Gastrocnemius medialis (tissue), 4 donors: ENCODE data around the gene HIRIP3. TPM values are rescaled to one million over a fixed set of nuclear protein-coding genes. Genes with fewer than 3 reads are reported as not detected.

Experiments used
- ATAC-seq, 2 donors: fragments of 150-250 bp; one replicate each; pipeline ENCODE4 v1.9.1; 2016
- DNase-seq, 2 donors: peaks; one replicate each; pipeline ENCODE4 v3.0.0-alpha.2; 2019
- H3K27ac ChIP-seq, 4 donors: fragments of 200-600 bp; sonication (generic); 1 replicate in 1 of 4; 2 replicates in 3 of 4; pipeline ENCODE4 v1.5.1; 2016 to 2018; ENCODE audit warnings: mild to moderate bottlenecking in 2 of 4, moderate library complexity in 1 of 4
- H3K27me3 ChIP-seq, 3 donors: fragments of 200-600 bp; sonication (generic) in 2 of 3; 1 replicate in 1 of 3; 2 replicates in 2 of 3; pipeline versions ENCODE4 v1.5.1 to v1.6.0; 2016 to 2019; ENCODE audit warnings: mild to moderate bottlenecking in 1 of 3, moderate library complexity in 1 of 3
- H3K36me3 ChIP-seq, 2 donors: fragments of 200-600 bp; sonication (generic) in 1 of 2; one replicate each; pipeline ENCODE4 v1.5.1; 2017 to 2018
- H3K4me1 ChIP-seq, 2 donors: fragments of 200-600 bp; sonication (generic) in 1 of 2; one replicate each; pipeline ENCODE4 v1.5.1; 2016 to 2017; ENCODE audit warnings: mild to moderate bottlenecking in 2 of 2
- H3K4me3 ChIP-seq, 4 donors: fragments of 200-600 bp; sonication (generic) in 3 of 4; 1 replicate in 1 of 4; 2 replicates in 3 of 4; pipeline ENCODE4 v1.5.1; 2016 to 2019; ENCODE audit warnings: mild to moderate bottlenecking in 2 of 4
- H3K9me3 ChIP-seq, 3 donors: fragments of 200-600 bp; sonication (generic) in 2 of 3; 1 replicate in 1 of 3; 2 replicates in 2 of 3; pipeline ENCODE4 v1.5.1; 2016 to 2019
- POLR2A ChIP-seq, 2 donors: fragments of 450-650 bp; IDR thresholded peaks; one replicate each; pipeline ENCODE4 v1.6.1; 2017; ENCODE audit warnings: antibody characterized with exemption in 2 of 2, mild to moderate bottlenecking in 2 of 2, moderate library complexity in 2 of 2
- in situ Hi-C, 4 donors: fragments of 200-750 bp; cut with MboI; loops; one replicate each; pipeline versions ENCODE4 v1.15.0 to v1.8.0; 2017; ENCODE audit warnings: low sequenced_read_pairs in 4 of 4
- intact Hi-C: fragments of 100-400 bp; cut with DNase I; formaldehyde crosslinking; loops from one replicate; pipeline ENCODE4 v1.15.1; 2023; ENCODE audit warnings: low total_unique reads
- total RNA-seq, 4 donors: library from RNA; depleted of rRNA; stranded (reverse); fragments of >200 nt; gene quantifications; one replicate each; pipeline versions ENCODE4 v1.1.0 to v1.2.3, GENCODE V29; 2016
- TF ChIP-seq, protein P1 (sequence below), 5 experiments: fragments of 450-650 bp in 3 of 5; fragments of 200-600 bp in 2 of 5; sonication (generic) in 2 of 5; IDR thresholded peaks in 4 of 5; conservative IDR thresholded peaks in 1 of 5; 1 replicate in 4 of 5; 2 replicates in 1 of 5; pipeline ENCODE4 v1.5.1; 2016 to 2019; ENCODE audit warnings: antibody characterized with exemption in 5 of 5, mild to moderate bottlenecking in 3 of 5, moderate library complexity in 3 of 5

HIRIP3 gene
- total RNA-seq, 4 donors from 2014 or later, result 13.5 to 25.6 (median 17.2) TPM

DNA sequence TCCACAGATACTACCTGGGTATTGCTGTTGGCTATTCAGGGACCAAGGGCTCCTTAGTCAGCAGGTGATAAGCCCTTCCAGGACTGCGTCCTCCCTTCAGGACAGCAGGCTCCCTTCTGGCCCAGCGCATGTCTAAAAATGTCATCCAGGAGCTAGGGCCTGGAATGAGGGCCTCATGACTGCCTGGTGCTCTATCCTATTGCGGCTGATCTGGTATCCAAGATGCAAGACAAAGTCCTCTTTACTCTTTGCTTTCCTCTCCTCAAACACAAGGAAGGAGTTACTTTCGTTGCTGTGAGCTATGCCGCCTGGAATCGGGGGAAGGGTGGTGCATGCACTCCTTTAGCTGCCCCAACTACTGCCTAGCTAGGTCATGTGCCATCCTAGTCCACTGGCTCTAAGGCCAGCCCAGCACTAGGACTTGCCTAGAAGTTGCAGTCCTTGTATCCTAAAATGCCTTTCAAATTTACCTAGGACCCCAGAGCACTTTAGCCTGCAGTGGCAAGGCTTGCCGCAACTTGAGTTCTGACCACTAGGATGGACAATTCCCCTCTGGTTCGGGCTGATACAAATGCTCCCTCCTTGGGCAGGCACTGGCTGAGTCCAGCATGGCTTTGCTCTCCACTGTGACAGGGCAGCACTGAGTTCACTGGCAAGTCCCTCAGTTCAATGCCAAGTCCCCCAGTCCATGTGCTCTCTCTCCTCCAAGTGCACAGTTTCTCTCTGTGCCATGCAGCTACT lies 43.6 kb downstream of the HIRIP3 start:
- in situ Hi-C loops (no loop called here), intact Hi-C loops (no loop called here)

GRCh38 chr16:29950806-29951461 lies 44.5 kb downstream of the HIRIP3 start:
- no peaks in the 10 kb centered on the region for H3K9me3 ChIP-seq
- H3K27ac ChIP-seq, result no peak overlapping the region
- TF ChIP-seq, protein P1, sequence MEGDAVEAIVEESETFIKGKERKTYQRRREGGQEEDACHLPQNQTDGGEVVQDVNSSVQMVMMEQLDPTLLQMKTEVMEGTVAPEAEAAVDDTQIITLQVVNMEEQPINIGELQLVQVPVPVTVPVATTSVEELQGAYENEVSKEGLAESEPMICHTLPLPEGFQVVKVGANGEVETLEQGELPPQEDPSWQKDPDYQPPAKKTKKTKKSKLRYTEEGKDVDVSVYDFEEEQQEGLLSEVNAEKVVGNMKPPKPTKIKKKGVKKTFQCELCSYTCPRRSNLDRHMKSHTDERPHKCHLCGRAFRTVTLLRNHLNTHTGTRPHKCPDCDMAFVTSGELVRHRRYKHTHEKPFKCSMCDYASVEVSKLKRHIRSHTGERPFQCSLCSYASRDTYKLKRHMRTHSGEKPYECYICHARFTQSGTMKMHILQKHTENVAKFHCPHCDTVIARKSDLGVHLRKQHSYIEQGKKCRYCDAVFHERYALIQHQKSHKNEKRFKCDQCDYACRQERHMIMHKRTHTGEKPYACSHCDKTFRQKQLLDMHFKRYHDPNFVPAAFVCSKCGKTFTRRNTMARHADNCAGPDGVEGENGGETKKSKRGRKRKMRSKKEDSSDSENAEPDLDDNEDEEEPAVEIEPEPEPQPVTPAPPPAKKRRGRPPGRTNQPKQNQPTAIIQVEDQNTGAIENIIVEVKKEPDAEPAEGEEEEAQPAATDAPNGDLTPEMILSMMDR (IDR thresholded peaks at IDR 0.05 in 4 of 5, conservative IDR thresholded peaks at IDR 0.05 in 1 of 5), result no peak
- no peak for TF ChIP-seq POLR2A (IDR thresholded peaks at IDR 0.05)
- H3K36me3 ChIP-seq, result no peaks in the 10 kb centered on the region
- DNase-seq, result no peak
- ATAC-seq, result no peak
- H3K4me1 ChIP-seq, result no peaks in the 10 kb centered on the region
- intact Hi-C loops (no loop called here), in situ Hi-C loops (no loop called here)
- no peaks in the 10 kb centered on the region for H3K27me3 ChIP-seq
- H3K4me3 ChIP-seq, result no peak overlapping the region

More for the DNA sequence above, 43.6 kb downstream of the HIRIP3 start:
- no peak overlapping the region for H3K27ac ChIP-seq
- H3K36me3 ChIP-seq, result no peaks in the 10 kb centered on the region
- ATAC-seq (no peak), DNase-seq (no peak)
- H3K4me1 ChIP-seq, result no peaks in the 10 kb centered on the region
- H3K9me3 ChIP-seq, result no peaks in the 10 kb centered on the region
- no peak for TF ChIP-seq POLR2A (IDR thresholded peaks at IDR 0.05)
- TF ChIP-seq, protein P1 (IDR thresholded peaks at IDR 0.05 in 4 of 5, conservative IDR thresholded peaks at IDR 0.05 in 1 of 5), result no peak
- H3K27me3 ChIP-seq, result no peaks in the 10 kb centered on the region
- H3K4me3 ChIP-seq, result no peak overlapping the region

DNA sequence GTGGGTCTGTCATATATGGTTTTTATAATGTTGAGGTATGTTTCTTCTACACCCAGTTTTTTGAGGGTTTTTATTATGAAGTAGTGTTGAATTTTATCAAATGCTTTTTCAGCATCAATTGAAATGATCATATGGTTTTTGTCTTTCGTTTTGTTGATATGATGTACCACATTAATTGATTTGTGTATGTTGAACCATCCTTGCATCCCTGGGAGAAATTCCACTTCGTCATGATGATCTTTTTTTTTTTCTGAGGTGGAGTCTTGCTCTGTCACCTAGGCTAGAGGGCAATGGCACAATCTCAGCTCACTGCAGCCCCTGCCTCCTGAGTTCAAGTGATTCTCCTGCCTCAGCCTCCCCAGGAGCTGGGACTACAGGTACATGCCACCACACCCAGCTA lies 47.5 kb downstream of the HIRIP3 start:
- Histone ChIP-seq H3K9me3 (no peaks in the 10 kb centered on the region), H3K4me3 (no peak overlapping the region), H3K27ac (no peak overlapping the region), H3K27me3 (no peaks in the 10 kb centered on the region), H3K36me3 (no peaks in the 10 kb centered on the region), H3K4me1 (no peaks in the 10 kb centered on the region)
- no peak for TF ChIP-seq POLR2A (IDR thresholded peaks at IDR 0.05)
- TF ChIP-seq, protein P1 (IDR thresholded peaks at IDR 0.05 in 4 of 5, conservative IDR thresholded peaks at IDR 0.05 in 1 of 5), result no peak
- no peak for ATAC-seq
- intact Hi-C loops, result no loop called here
- in situ Hi-C loops, result no loop called here
- DNase-seq, result no peak

- no peak for TF ChIP-seq POLR2A (IDR thresholded peaks at IDR 0.05)
- TF ChIP-seq, protein P1 (IDR thresholded peaks at IDR 0.05 in 4 of 5, conservative IDR thresholded peaks at IDR 0.05 in 1 of 5), result no peak
- H3K27ac ChIP-seq, result no peak overlapping the region
- H3K4me3 ChIP-seq, result no peak overlapping the region
- ATAC-seq (peak; percentile 65 to 92), DNase-seq (no peak)
- H3K36me3 ChIP-seq, result no peaks in the 10 kb centered on the region
- H3K9me3 ChIP-seq, result no peaks in the 10 kb centered on the region
- intact Hi-C loops, result no loop called here
- H3K27me3 ChIP-seq, result no peaks in the 10 kb centered on the region
- H3K4me1 ChIP-seq, result no peaks in the 10 kb centered on the region
- in situ Hi-C loops, result no loop called here
Measured at GRCh38 chr16:29943846-29944799, 51.3 kb downstream of the HIRIP3 start.

Other genes with a start within 250 kb of the HIRIP3 start
- gene C16orf54, start 249.6 kb downstream of the HIRIP3 start, total RNA-seq, result under 1 TPM in 2 of 4 donors, not detected in 2; 0.26 to 0.31 TPM
- 1 to 10 TPM in 1 of 4 donors, not detected in 3; 1.7 TPM for gene ZG16, start 217.4 kb downstream of the HIRIP3 start, total RNA-seq
- 10 to 100 TPM in 3 of 4 donors, 1 to 10 TPM in 1; 9.0 to 13.9 (median 12.8) TPM for gene KIF22, start 204.9 kb downstream of the HIRIP3 start, total RNA-seq
- 100 to 1,000 TPM in 2 of 4 donors, 10 to 100 TPM in 2; 68.7 to 145 (median 96.4) TPM for gene MAZ, start 189.1 kb downstream of the HIRIP3 start, total RNA-seq
- 1 to 10 TPM in 1 of 4 donors, not detected in 3; 3.5 TPM for gene PRRT2, start 183.4 kb downstream of the HIRIP3 start, total RNA-seq
- 10 to 100 TPM; 15.5 to 29.2 (median 21.7) TPM for gene PAGR1, start 179.5 kb downstream of the HIRIP3 start, total RNA-seq
- gene MVP, start 175.2 kb downstream of the HIRIP3 start, total RNA-seq, result 10 to 100 TPM; 40.3 to 77.5 (median 47.6) TPM
- gene CDIPT, start 132.4 kb downstream of the HIRIP3 start, total RNA-seq, result 10 to 100 TPM; 35.5 to 71.8 (median 55.7) TPM
- gene SEZ6L2, start 96.1 kb downstream of the HIRIP3 start, total RNA-seq, result 1 to 10 TPM in 1 of 4 donors, under 1 TPM in 3; 0.20 to 1.7 (median 0.56) TPM
- gene ASPHD1, start 95.1 kb downstream of the HIRIP3 start, total RNA-seq, result not detected
- gene KCTD13, start 69.4 kb downstream of the HIRIP3 start, total RNA-seq, result 1 to 10 TPM; 3.7 to 8.6 (median 6.3) TPM
- 100 to 1,000 TPM in 1 of 4 donors, 10 to 100 TPM in 3; 48.1 to 120 (median 60.2) TPM for gene TMEM219, start 33.5 kb downstream of the HIRIP3 start, total RNA-seq
- gene TAOK2, start 21.7 kb downstream of the HIRIP3 start, total RNA-seq, result 10 to 100 TPM; 15.9 to 31.0 (median 22.1) TPM
- 10 to 100 TPM; 45.4 to 74.8 (median 55.5) TPM for gene INO80E, start 624 bp upstream of the HIRIP3 start, total RNA-seq
- not detected for gene DOC2A, start 15.4 kb upstream of the HIRIP3 start, total RNA-seq
- not detected for gene C16orf92, start 27.6 kb upstream of the HIRIP3 start, total RNA-seq
- under 1 TPM in 1 of 4 donors, not detected in 3; 0.27 TPM for gene TLCD3B, start 35.7 kb upstream of the HIRIP3 start, total RNA-seq
- over 10,000 TPM in 1 of 4 donors, 1,000 to 10,000 TPM in 3; 6,096 to 10,805 (median 7,093) TPM for gene ALDOA, start 70.1 kb upstream of the HIRIP3 start, total RNA-seq
- 10 to 100 TPM; 23.8 to 64.3 (median 44.7) TPM for gene PPP4C, start 80.4 kb upstream of the HIRIP3 start, total RNA-seq
- gene TBX6, start 96.3 kb upstream of the HIRIP3 start, total RNA-seq, result under 1 TPM; 0.29 to 0.92 (median 0.67) TPM
- 100 to 1,000 TPM in 3 of 4 donors, 10 to 100 TPM in 1; 97.2 to 197 (median 154) TPM for gene YPEL3, start 100.6 kb upstream of the HIRIP3 start, total RNA-seq
- under 1 TPM in 2 of 4 donors, not detected in 2; 0.29 to 0.66 TPM for gene GDPD3, start 117.9 kb upstream of the HIRIP3 start, total RNA-seq
- gene MAPK3, start 127.6 kb upstream of the HIRIP3 start, total RNA-seq, result 10 to 100 TPM; 28.6 to 48.7 (median 38.0) TPM
- gene CORO1A, start 188.0 kb upstream of the HIRIP3 start, total RNA-seq, result 1 to 10 TPM in 3 of 4 donors, under 1 TPM in 1; 0.44 to 8.9 (median 5.8) TPM
- gene BOLA2B, start 198.0 kb upstream of the HIRIP3 start, total RNA-seq, result 100 to 1,000 TPM in 3 of 4 donors, 10 to 100 TPM in 1; 96.7 to 228 (median 140) TPM
- 100 to 1,000 TPM in 1 of 4 donors, 10 to 100 TPM in 3; 23.6 to 103 (median 45.7) TPM for gene SLX1A, start 198.3 kb upstream of the HIRIP3 start, total RNA-seq
- 10 to 100 TPM in 1 of 4 donors, 1 to 10 TPM in 2, not detected in 1; 4.9 to 11.3 (median 9.2) TPM for gene SULT1A3, start 203.6 kb upstream of the HIRIP3 start, total RNA-seq